PC-9 (cell line): ENCODE results near the gene ARID3A.

Experiments
- CTCF ChIP-seq: fragments of 200-600 bp; sonication (generic); conservative IDR thresholded peaks from 2 replicates; pipeline ENCODE4 v1.6.1; 2017; ENCODE audit warnings: mixed run types, antibody characterized with exemption, mild to moderate bottlenecking, moderate library complexity
- EZH2 ChIP-seq: fragments of 200-600 bp; sonication (generic); IDR thresholded peaks from 2 replicates; pipeline ENCODE4 v1.8.0; 2017; ENCODE audit warnings: antibody characterized with exemption, low read depth

GRCh38 chr19:901216-902092 lies 24.4 kb upstream of the ARID3A start:
- no peak for TF ChIP-seq CTCF
- TF ChIP-seq EZH2 = no peak
